H4 (cell line): Measurements from ENCODE around the gene MAP3K12. TPM values are rescaled to one million over a fixed set of nuclear protein-coding genes. Genes with fewer than 3 reads are reported as not detected.
"Not testable (repeated sequence)": the region's sequence is repeated elsewhere in the genome, so short reads cannot be mapped to it uniquely, and the experiment has no call there.

Source experiments
- DNase-seq: peaks from one replicate; pipeline ENCODE4 v3.0.0-alpha.2; 2015; ENCODE audit warnings: low spot score
- total RNA-seq: library from RNA; depleted of rRNA; stranded (reverse); fragments of >200 nt; shearing (Covaris generic); gene quantifications from 2 replicates; pipeline ENCODE4 v1.2.3, GENCODE V29; 2014

MAP3K12 gene
- total RNA-seq, 1 experiment from 2014 or later = 14.3 TPM

- DNase-seq = no peak
Observed at GRCh38 chr12:53493610-53494391, 5.5 kb downstream of the MAP3K12 start.

- DNase-seq = peak; percentile 92
Observed at GRCh38 chr12:53492830-53493609, 6.2 kb downstream of the MAP3K12 start.

GRCh38 chr12:53492188-53492587, 7.1 kb downstream of the MAP3K12 start:
- DNase-seq = no peak

- DNase-seq = no peak
Observed at GRCh38 chr12:53489242-53489864, 9.9 kb downstream of the MAP3K12 start.

DNA sequence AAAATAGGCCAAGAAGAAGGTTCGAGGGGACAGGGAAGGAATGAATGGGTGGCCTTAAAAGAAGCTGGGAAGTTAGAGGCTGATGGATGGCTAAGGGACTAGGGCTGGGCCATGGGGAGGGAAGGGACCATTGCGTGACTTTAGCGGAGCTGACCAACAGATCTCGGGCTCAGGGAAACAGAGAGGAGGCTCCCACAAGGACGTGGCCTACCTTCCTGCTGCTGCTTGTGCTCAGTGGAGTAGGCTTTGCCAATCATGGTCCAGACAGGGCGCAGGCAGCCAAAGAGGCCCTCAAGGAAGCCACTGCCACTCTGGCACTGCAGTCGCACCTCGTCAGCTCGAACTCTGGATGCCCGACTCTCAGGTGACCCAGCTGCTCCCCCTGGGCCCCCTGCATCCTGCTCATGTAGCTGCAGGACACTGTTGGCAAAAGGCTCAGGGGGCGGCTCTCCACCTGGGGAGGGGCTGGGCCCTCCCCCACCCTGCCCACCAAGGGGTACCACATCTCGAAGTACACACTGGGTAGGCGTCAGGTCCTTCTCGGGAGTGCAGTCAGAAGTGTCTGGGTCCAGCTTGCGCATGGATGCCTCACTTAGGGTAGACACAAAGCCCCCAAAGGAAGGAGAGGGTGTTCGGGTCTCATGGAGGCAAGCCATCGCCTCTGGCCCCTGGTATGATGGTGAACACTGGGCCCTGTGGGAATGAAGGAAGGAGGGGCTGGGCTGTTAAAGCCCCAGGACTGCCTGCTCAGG, 12.3 kb downstream of the MAP3K12 start:
- no peak for DNase-seq

DNA sequence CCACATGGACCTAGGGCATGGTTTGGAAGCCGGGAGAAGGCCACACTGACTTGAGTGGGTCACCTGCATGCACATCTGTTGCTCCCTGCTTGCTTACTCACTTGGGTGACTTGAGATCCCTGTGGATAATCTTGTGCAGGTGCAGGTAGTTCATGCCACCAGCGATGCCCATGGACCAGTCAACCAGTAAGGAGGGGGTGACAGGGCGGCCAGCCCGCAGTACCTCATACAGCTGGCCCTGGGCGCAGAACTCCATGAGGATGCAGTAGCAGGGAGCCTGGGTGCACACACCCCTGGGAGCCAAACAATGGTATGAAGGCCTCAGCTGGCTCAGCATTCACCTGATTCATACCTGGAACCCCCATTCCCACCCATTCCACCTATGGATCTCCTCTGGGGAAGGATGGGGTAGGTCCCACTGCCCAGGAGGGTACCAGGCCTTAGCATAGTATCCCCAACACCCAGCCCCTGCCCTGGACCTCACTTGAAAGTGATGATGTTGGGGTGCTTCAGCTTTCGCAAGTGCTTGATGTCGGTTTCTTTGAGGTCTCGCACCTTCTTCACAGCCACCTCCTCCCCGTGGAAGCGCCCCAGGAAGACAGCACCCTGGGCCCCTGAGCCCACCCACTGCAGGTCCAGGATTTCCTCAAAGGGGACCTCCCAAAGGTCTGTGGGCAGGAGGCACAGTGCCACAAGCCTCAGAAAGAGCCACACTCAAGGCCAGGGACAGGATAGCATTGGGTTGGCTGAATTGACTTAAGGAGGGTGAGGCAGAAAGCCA, 13.1 kb downstream of the MAP3K12 start:
- DNase-seq = no peak

DNA sequence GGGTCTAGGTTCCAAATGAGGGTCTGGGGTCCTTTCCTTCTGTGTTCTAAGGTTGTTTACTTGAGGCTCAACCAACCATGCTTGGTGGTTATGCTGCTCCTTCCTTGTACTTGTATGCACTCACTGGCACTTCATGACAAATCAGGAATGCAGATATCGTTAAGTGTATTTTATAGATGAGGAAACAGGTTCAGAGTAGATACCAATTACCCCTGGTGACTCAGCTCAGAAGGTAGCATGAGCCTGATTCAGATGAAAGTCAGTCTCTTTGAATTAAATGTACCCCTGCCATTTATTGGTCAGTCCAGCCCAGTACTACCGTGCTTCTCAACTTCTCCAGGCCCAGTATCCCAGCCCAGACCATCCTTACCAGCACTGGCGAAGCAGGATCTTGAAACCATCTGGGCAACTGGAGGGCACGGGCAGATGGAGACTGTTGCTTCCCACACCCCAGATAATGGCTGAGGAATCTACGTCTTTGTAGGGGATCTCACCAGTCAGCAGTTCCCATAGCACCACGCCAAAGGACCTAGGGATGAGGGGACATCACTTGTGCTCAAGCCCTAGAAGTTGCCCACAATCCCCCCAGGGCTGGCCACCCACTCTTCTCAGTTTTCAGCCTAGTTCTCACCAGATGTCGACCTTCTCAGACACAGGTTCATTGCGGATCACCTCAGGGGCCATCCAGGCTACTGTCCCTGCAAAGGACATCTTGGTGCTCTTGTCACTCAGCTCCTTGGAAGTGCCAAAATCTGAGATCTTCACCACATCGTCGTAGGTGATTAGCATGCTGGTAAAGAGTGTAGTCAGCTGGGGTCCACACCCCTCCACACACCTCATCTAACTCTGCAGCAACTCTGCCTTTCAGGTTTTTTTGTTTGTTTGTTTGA, 14.3 kb downstream of the MAP3K12 start:
- DNase-seq = no peak

DNA sequence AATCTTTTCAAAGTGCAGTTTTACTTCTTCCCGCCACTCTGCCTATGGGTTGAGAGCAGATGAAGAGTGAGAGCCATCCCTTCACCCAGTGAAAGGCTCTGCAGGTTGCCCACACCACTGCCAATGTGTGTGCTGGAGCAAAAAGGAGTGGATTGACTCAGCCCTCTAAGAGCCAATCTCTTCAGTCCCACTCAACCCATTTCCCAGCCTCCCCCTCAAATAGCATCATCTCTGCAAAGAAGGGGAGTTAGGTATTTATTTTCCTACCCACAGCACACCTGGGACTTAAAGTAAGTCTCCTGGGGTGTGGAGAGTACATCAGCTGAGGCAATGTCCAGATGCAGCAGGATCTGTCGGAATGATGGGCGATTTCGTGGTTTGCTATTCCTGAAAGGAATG, 15.3 kb downstream of the MAP3K12 start:
- no peak for DNase-seq

- DNase-seq = no peak
Observed at GRCh38 chr12:53483225-53483978, 15.9 kb downstream of the MAP3K12 start.

DNA sequence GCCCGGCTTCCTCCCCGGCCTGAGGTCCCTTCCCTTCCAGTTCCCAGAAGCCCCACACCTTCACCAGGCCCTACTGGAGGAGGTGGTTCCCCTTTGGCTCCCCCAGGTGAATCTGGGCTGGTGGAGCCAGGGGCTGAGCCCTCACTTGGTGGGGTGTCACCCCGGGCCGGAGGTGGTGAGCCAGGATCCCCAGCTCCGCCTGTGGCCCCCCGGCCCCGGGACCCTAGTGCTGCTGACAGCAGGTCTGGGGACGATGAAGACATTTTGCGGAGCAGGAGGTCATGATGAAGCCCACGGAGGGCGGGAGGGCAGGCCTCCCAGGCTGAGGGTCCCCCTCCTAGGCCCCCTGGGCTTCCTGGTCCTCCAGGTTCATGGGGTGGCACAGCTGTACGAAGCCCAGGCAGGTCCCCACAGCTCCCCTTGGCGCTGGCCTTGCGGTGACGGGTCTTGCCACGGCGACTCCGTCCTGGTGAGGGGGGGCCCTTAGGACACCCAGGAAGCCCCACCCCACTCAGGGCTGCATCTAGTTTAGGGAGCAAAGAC, 16.6 kb downstream of the MAP3K12 start:
- no peak for DNase-seq

GRCh38 chr12:53481939-53482586, 17.2 kb downstream of the MAP3K12 start:
- DNase-seq = no peak

GRCh38 chr12:53481458-53481857, 17.8 kb downstream of the MAP3K12 start:
- not testable (repeated sequence) for DNase-seq

- DNase-seq = no peak
Observed at GRCh38 chr12:53480491-53481442, 18.5 kb downstream of the MAP3K12 start.

DNA sequence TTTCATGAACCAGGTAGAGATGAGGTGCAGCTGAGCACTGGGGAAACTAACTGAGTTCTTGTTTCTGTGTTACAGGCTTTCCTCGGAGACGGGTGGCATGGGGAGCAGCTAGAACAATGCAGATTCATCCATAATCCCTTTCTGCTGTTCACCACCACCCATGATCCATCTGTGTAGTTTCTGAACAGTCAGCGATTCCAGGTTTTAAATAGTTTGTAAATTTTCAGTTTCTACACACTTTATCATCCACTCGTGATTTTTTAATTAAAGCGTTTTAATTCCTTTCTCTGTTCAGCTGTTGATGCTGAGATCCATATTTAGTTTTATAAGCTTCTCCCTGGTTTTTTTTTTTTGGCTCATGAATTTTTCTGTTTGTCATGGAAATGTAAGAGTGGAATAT, 19.9 kb downstream of the MAP3K12 start:
- DNase-seq = no peak

DNA sequence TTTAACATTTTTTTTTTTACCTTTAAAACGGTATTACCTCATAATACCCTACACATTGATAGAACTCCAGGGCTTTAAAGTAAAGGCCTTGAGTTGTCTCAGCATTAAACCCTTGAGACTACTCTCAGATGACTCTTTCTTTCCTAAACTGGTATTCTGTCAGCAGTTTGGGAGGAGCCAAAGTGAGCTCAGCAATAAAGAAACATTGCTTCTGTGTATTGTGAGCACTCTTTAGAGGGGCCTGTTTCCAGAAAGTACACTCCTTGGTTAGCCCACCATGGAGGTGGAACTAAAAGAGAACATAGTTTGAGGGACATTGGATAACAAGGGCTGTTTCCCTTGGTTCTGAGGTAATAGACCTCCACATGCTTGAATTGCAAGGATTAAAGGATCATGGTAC, 20.4 kb downstream of the MAP3K12 start:
- no peak for DNase-seq

DNA sequence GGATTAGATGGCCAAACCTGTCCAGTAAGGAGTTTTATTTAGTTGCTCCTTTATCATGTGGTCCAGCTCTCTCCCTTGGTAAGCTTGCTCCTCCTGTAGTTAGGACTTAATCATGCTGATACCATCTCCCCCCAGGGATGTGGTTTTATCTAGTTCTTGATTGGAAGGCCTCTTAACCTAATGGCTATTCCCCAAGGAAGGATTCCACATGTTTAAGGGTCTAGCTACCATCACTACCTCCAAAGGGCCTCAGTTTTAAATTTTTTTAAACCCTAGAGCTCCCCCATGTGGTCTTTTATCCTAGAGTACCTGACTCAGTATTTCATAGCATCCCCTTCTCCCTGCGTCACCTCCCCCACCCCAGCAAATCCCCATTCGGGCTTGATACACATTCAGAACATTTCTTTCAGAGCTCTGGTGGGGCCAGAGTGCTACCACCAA, 22.5 kb downstream of the MAP3K12 start:
- no peak for DNase-seq

DNA sequence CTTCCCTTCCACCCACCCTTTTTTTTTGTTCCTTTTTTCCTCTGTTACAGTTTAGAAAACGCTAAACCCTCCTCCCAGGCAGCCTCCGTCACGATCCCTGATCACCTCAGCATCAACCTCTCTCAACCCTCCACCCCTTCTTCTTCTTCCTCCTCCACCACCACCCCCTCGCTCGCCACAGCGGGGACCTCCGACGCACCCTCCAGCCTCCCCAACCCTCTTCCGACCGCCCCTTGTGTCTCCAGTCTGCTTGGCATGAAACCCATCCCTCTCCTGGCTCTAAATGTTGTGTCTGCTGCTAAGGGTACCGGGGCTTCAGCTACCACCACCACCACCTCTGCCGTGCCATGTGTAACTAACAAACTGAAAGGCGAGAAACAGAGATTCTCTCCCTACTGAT, 24.4 kb downstream of the MAP3K12 start:
- no peak for DNase-seq
